Liver (tissue), 9 donors: Measurements from ENCODE around the gene SERPINA9. TPM values are rescaled to one million over a fixed set of nuclear protein-coding genes. Genes with fewer than 3 reads are reported as not detected.

Source experiments
- DNase-seq: peaks from one replicate; pipeline ENCODE4 v3.0.0-alpha.2; 2017; ENCODE audit warnings: low spot score
- H3K27ac ChIP-seq, 2 donors: one replicate each; pipeline ENCODE4 v1.7.0; 2013; ENCODE audit warnings: inconsistent platforms in 2 of 2, low read length in 2 of 2, control low read depth in 1 of 2, low read depth in 1 of 2, mild to moderate bottlenecking in 1 of 2
- H3K27me3 ChIP-seq, 4 donors: one replicate each; pipeline versions ENCODE4 v1.6.1 to v1.7.0; 2013; ENCODE audit warnings: low read length in 3 of 4, inconsistent platforms in 1 of 4, mild to moderate bottlenecking in 1 of 4, moderate library complexity in 1 of 4; ENCODE audit not compliant: control insufficient read depth in 4 of 4, insufficient read depth in 4 of 4
- H3K36me3 ChIP-seq, 4 donors: one replicate each; pipeline versions ENCODE4 v1.6.1 to v1.7.0; 2013; ENCODE audit warnings: low read length in 3 of 4, mild to moderate bottlenecking in 3 of 4, low read depth in 1 of 4, moderate library complexity in 1 of 4; ENCODE audit not compliant: control insufficient read depth in 4 of 4, insufficient read depth in 3 of 4
- H3K4me1 ChIP-seq, 4 donors: one replicate each; pipeline versions ENCODE4 v1.6.1 to v1.7.0; 2013; ENCODE audit warnings: low read length in 3 of 4, mild to moderate bottlenecking in 3 of 4, moderate library complexity in 1 of 4; ENCODE audit not compliant: control insufficient read depth in 4 of 4, insufficient read depth in 4 of 4
- H3K4me3 ChIP-seq, 3 donors: one replicate each; pipeline versions ENCODE4 v1.6.1 to v1.7.0; 2013; ENCODE audit warnings: low read length in 3 of 3, control low read depth in 1 of 3, low read depth in 1 of 3, mild to moderate bottlenecking in 1 of 3
- H3K9ac ChIP-seq, 2 donors: one replicate each; pipeline ENCODE4 v1.7.0; 2013; ENCODE audit warnings: low read length in 2 of 2, mild to moderate bottlenecking in 2 of 2, moderate library complexity in 2 of 2, control low read depth in 1 of 2, low read depth in 1 of 2
- H3K9me3 ChIP-seq, 4 donors: one replicate each; pipeline versions ENCODE4 v1.6.1 to v1.7.0; 2013; ENCODE audit warnings: low read length in 3 of 4; ENCODE audit not compliant: control insufficient read depth in 4 of 4
- ATF3 ChIP-seq: IDR thresholded peaks from 2 replicates; pipeline ENCODE4 v1.6.1; 2016; ENCODE audit warnings: antibody characterized with exemption
- CTCF ChIP-seq: fragments of 150-350 bp; IDR thresholded peaks from 2 replicates; pipeline ENCODE4 v1.5.1; 2017; ENCODE audit warnings: improper control_type of control experiment, low read depth, low read length; ENCODE audit not compliant: missing input control
- EGR1 ChIP-seq, 2 donors: IDR thresholded peaks; 2 replicates each; pipeline ENCODE4 v1.6.1; 2016 to 2018; ENCODE audit warnings: antibody characterized with exemption in 2 of 2, low read depth in 2 of 2
- FOXA1 ChIP-seq: IDR thresholded peaks from 2 replicates; pipeline ENCODE4 v1.6.1; 2016; ENCODE audit warnings: antibody characterized with exemption
- FOXA2 ChIP-seq: IDR thresholded peaks from 2 replicates; pipeline ENCODE4 v1.6.1; 2016; ENCODE audit warnings: antibody characterized with exemption
- GABPA ChIP-seq, 2 donors: IDR thresholded peaks in 1 of 2; conservative IDR thresholded peaks in 1 of 2; 2 replicates each; pipeline ENCODE4 v1.6.1; 2016; ENCODE audit warnings: antibody characterized with exemption in 2 of 2, mild to moderate bottlenecking in 1 of 2, moderate library complexity in 1 of 2
- HNF4A ChIP-seq, 2 donors: conservative IDR thresholded peaks; 2 replicates each; pipeline ENCODE4 v1.6.1; 2016; ENCODE audit warnings: antibody characterized with exemption in 2 of 2, mild to moderate bottlenecking in 2 of 2
- HNF4G ChIP-seq: IDR thresholded peaks from 2 replicates; pipeline ENCODE4 v1.6.1; 2016; ENCODE audit warnings: antibody characterized with exemption
- JUND ChIP-seq, 2 donors: IDR thresholded peaks; 2 replicates each; pipeline ENCODE4 v1.6.1; 2016; ENCODE audit warnings: antibody characterized with exemption in 2 of 2
- MAX ChIP-seq: IDR thresholded peaks from 2 replicates; pipeline ENCODE4 v1.6.1; 2016; ENCODE audit warnings: antibody characterized with exemption
- RAD21 ChIP-seq, 2 donors: IDR thresholded peaks; 2 replicates each; pipeline ENCODE4 v1.6.1; 2016; ENCODE audit warnings: antibody characterized with exemption in 2 of 2, mild to moderate bottlenecking in 2 of 2
- REST ChIP-seq: IDR thresholded peaks from 2 replicates; pipeline ENCODE4 v1.6.1; 2016; ENCODE audit warnings: antibody characterized with exemption, mild to moderate bottlenecking
- TAF1 ChIP-seq: conservative IDR thresholded peaks from 2 replicates; pipeline ENCODE4 v1.6.1; 2016; ENCODE audit warnings: antibody characterized with exemption, mild to moderate bottlenecking
- ZBTB33 ChIP-seq: IDR thresholded peaks from 2 replicates; pipeline ENCODE4 v1.6.1; 2016; ENCODE audit warnings: antibody characterized with exemption
- WGBS: extraction: QIAGEN DNeasy Blood & Tissue Kit; methylation state at CpG from one replicate; pipeline ENCODE4 v1.1.7; 2013; 5-methylcytosine and 5-hydroxymethylcytosine counted together
- polyA plus RNA-seq, 2 donors: library from polyadenylated mRNA; stranded (reverse) in 1 of 2; unstranded in 1 of 2; fragments of 200-250 nt in 1 of 2; fragments of >200 nt in 1 of 2; fragmentation: Nextera tagmentation in 1 of 2; extraction: Ambion mirVana in 1 of 2; gene quantifications; one replicate each; pipeline versions ENCODE4 v1.2.1 to v1.2.3, GENCODE V29; 2013 to 2015
- total RNA-seq, 2 donors: library from RNA; depleted of rRNA; stranded (reverse); fragments of >200 nt; gene quantifications; one replicate each; pipeline ENCODE4 v1.2.3, GENCODE V29; 2014
- donor health status: healthy.
- donor health status: healthy.
- donor health status: healthy.
- donor health status: healthy.
- donor health status: healthy.

SERPINA9 gene
- total and polyA plus RNA-seq, 4 donors = not detected

- no peak for TF ChIP-seq REST
- TF ChIP-seq JUND (IDR thresholded peaks at IDR 0.05) = no peak
Observed at GRCh38 chr14:94428610-94429009, 47.4 kb downstream of the SERPINA9 start (continued).

- H3K9me3 ChIP-seq = no peaks in the 10 kb centered on the region
- WGBS = 92% methylated on average over 9 of the region's 9 CpGs
- no peak overlapping the region for H3K9ac ChIP-seq
- H3K27ac ChIP-seq = no peak overlapping the region
- no peak for DNase-seq
- TF ChIP-seq ATF3 (no peak), EGR1 (IDR thresholded peaks at IDR 0.05; ENCODE audit: low read depth in 2 of 2) (no peak), GABPA (IDR thresholded peaks at IDR 0.05 in 1 of 2, conservative IDR thresholded peaks at IDR 0.05 in 1 of 2) (no peak), FOXA1 (no peak), HNF4G (no peak), HNF4A (conservative IDR thresholded peaks at IDR 0.05) (no peak), TAF1 (no peak)
- H3K4me1 ChIP-seq = peaks cover 0 to 7% (median 4%) of the 10 kb centered on the region in 4 donors
- no peak overlapping the region for H3K4me3 ChIP-seq
- no peaks in the 10 kb centered on the region for H3K36me3 ChIP-seq
- H3K27me3 ChIP-seq = no peaks in the 10 kb centered on the region
Observed at GRCh38 chr14:94427016-94427613, 48.9 kb downstream of the SERPINA9 start.

GRCh38 chr14:94426526-94426925 is 49.5 kb downstream of the SERPINA9 start:
- Histone ChIP-seq H3K9ac (no peak overlapping the region), H3K4me1 (peaks cover 0 to 7% (median 4%) of the 10 kb centered on the region in 4 donors), H3K27ac (no peak overlapping the region), H3K4me3 (no peak overlapping the region), H3K27me3 (no peaks in the 10 kb centered on the region), H3K9me3 (no peaks in the 10 kb centered on the region), H3K36me3 (no peaks in the 10 kb centered on the region)
- no peak for DNase-seq
- 87% methylated on average over 4 of the region's 4 CpGs for WGBS
- TF ChIP-seq RAD21 (IDR thresholded peaks at IDR 0.05) (no peak), HNF4A (conservative IDR thresholded peaks at IDR 0.05) (no peak), TAF1 (no peak), ZBTB33 (no peak), MAX (no peak), FOXA2 (no peak), JUND (IDR thresholded peaks at IDR 0.05) (no peak), REST (no peak), CTCF (no peak)
